Measurements from ENCODE around the gene CFAP300.

The CFAP300 gene

GRCh38 chr11:102010776-102011494 is 36.3 kb upstream of the CFAP300 start:
- no peak overlapping the region for H3K4me3 ChIP-seq (replicated peaks; ENCODE audit: insufficient read depth, low read length)
- DNase-seq (ENCODE audit: low read depth in 1 of 2, low spot score in 1 of 2): no peak

GRCh38 chr11:102012946-102013345 is 34.3 kb upstream of the CFAP300 start:
- H3K27ac ChIP-seq (replicated peaks): no peak overlapping the region
- H3K4me3 ChIP-seq (replicated peaks; ENCODE audit: insufficient read depth, low read length): no peak overlapping the region
- TF ChIP-seq REST (IDR thresholded peaks at IDR 0.05; ENCODE audit: insufficient replicate concordance, low read depth): no peak
- TF ChIP-seq CTCF (IDR thresholded peaks at IDR 0.05; ENCODE audit: insufficient read depth, low read length): no peak
- no peak for TF ChIP-seq SPI1 (IDR thresholded peaks at IDR 0.05; ENCODE audit: borderline replicate concordance, low read depth)
- no peak for TF ChIP-seq GABPA (IDR thresholded peaks at IDR 0.05; ENCODE audit: low read depth)
- no peak for TF ChIP-seq POLR2AphosphoS5 (IDR thresholded peaks at IDR 0.05; ENCODE audit: low read depth)
- no peaks in the 10 kb centered on the region for H3K27me3 ChIP-seq (ENCODE audit: insufficient read depth, poor library complexity, severe bottlenecking)
- DNase-seq (ENCODE audit: low read depth in 1 of 2, low spot score in 1 of 2): no peak

More at GRCh38 chr11:102010776-102011494, 36.3 kb upstream of the CFAP300 start:
- Histone ChIP-seq H3K27ac (replicated peaks) (no peak overlapping the region), H3K27me3 (ENCODE audit: insufficient read depth, poor library complexity, severe bottlenecking) (no peaks in the 10 kb centered on the region)
- TF ChIP-seq CTCF (IDR thresholded peaks at IDR 0.05; ENCODE audit: insufficient read depth, low read length) (no peak), GABPA (IDR thresholded peaks at IDR 0.05; ENCODE audit: low read depth) (no peak), SPI1 (IDR thresholded peaks at IDR 0.05; ENCODE audit: borderline replicate concordance, low read depth) (no peak), REST (IDR thresholded peaks at IDR 0.05; ENCODE audit: insufficient replicate concordance, low read depth) (no peak), POLR2AphosphoS5 (IDR thresholded peaks at IDR 0.05; ENCODE audit: low read depth) (no peak)

GRCh38 chr11:102014756-102015155 is 32.5 kb upstream of the CFAP300 start:
- no peaks in the 10 kb centered on the region for H3K27me3 ChIP-seq (ENCODE audit: insufficient read depth, poor library complexity, severe bottlenecking)
- no peak for DNase-seq (ENCODE audit: low read depth in 1 of 2, low spot score in 1 of 2)
- no peak overlapping the region for H3K4me3 ChIP-seq (replicated peaks; ENCODE audit: insufficient read depth, low read length)
- TF ChIP-seq POLR2AphosphoS5 (IDR thresholded peaks at IDR 0.05; ENCODE audit: low read depth) (no peak), SPI1 (IDR thresholded peaks at IDR 0.05; ENCODE audit: borderline replicate concordance, low read depth) (no peak), GABPA (IDR thresholded peaks at IDR 0.05; ENCODE audit: low read depth) (no peak), REST (IDR thresholded peaks at IDR 0.05; ENCODE audit: insufficient replicate concordance, low read depth) (no peak), CTCF (IDR thresholded peaks at IDR 0.05; ENCODE audit: insufficient read depth, low read length) (no peak)
- H3K27ac ChIP-seq (replicated peaks): no peak overlapping the region
